ENCODE data around the gene DNAAF1.

GRCh38 chr16:84153660-84154214 lies 8.6 kb downstream of the DNAAF1 start:
- TF ChIP-seq POLR2AphosphoS5 (IDR thresholded peaks at IDR 0.05; ENCODE audit: low read depth, low read length) (no peak), TAF1 (IDR thresholded peaks at IDR 0.05; ENCODE audit: low read depth, low read length) (no peak), POLR2A (IDR thresholded peaks at IDR 0.05; ENCODE audit: low read depth, low read length) (no peak), PAX5 (IDR thresholded peaks at IDR 0.05; ENCODE audit: insufficient read depth, low read length, severe bottlenecking) (no peak), SPI1 (IDR thresholded peaks at IDR 0.05; ENCODE audit: low read depth, low read length) (no peak), POU2F2 (IDR thresholded peaks at IDR 0.05; ENCODE audit: low read depth, low read length) (no peak)
